Liver (tissue), 9 donors: Measurements from ENCODE around the gene LRCOL1. TPM values are rescaled to one million over a fixed set of nuclear protein-coding genes. Genes with fewer than 3 reads are reported as not detected.

Experiments
- DNase-seq: peaks from one replicate; pipeline ENCODE4 v3.0.0-alpha.2; 2017; ENCODE audit warnings: low spot score
- H3K27ac ChIP-seq, 2 donors: one replicate each; pipeline ENCODE4 v1.7.0; 2013; ENCODE audit warnings: inconsistent platforms in 2 of 2, low read length in 2 of 2, control low read depth in 1 of 2, low read depth in 1 of 2, mild to moderate bottlenecking in 1 of 2
- H3K27me3 ChIP-seq, 4 donors: one replicate each; pipeline versions ENCODE4 v1.6.1 to v1.7.0; 2013; ENCODE audit warnings: low read length in 3 of 4, inconsistent platforms in 1 of 4, mild to moderate bottlenecking in 1 of 4, moderate library complexity in 1 of 4; ENCODE audit not compliant: control insufficient read depth in 4 of 4, insufficient read depth in 4 of 4
- H3K36me3 ChIP-seq, 4 donors: one replicate each; pipeline versions ENCODE4 v1.6.1 to v1.7.0; 2013; ENCODE audit warnings: low read length in 3 of 4, mild to moderate bottlenecking in 3 of 4, low read depth in 1 of 4, moderate library complexity in 1 of 4; ENCODE audit not compliant: control insufficient read depth in 4 of 4, insufficient read depth in 3 of 4
- H3K4me1 ChIP-seq, 4 donors: one replicate each; pipeline versions ENCODE4 v1.6.1 to v1.7.0; 2013; ENCODE audit warnings: low read length in 3 of 4, mild to moderate bottlenecking in 3 of 4, moderate library complexity in 1 of 4; ENCODE audit not compliant: control insufficient read depth in 4 of 4, insufficient read depth in 4 of 4
- H3K4me3 ChIP-seq, 3 donors: one replicate each; pipeline versions ENCODE4 v1.6.1 to v1.7.0; 2013; ENCODE audit warnings: low read length in 3 of 3, control low read depth in 1 of 3, low read depth in 1 of 3, mild to moderate bottlenecking in 1 of 3
- H3K9ac ChIP-seq, 2 donors: one replicate each; pipeline ENCODE4 v1.7.0; 2013; ENCODE audit warnings: low read length in 2 of 2, mild to moderate bottlenecking in 2 of 2, moderate library complexity in 2 of 2, control low read depth in 1 of 2, low read depth in 1 of 2
- H3K9me3 ChIP-seq, 4 donors: one replicate each; pipeline versions ENCODE4 v1.6.1 to v1.7.0; 2013; ENCODE audit warnings: low read length in 3 of 4; ENCODE audit not compliant: control insufficient read depth in 4 of 4
- ATF3 ChIP-seq: IDR thresholded peaks from 2 replicates; pipeline ENCODE4 v1.6.1; 2016; ENCODE audit warnings: antibody characterized with exemption
- CTCF ChIP-seq: fragments of 150-350 bp; IDR thresholded peaks from 2 replicates; pipeline ENCODE4 v1.5.1; 2017; ENCODE audit warnings: improper control_type of control experiment, low read depth, low read length; ENCODE audit not compliant: missing input control
- EGR1 ChIP-seq, 2 donors: IDR thresholded peaks; 2 replicates each; pipeline ENCODE4 v1.6.1; 2016 to 2018; ENCODE audit warnings: antibody characterized with exemption in 2 of 2, low read depth in 2 of 2
- FOXA1 ChIP-seq: IDR thresholded peaks from 2 replicates; pipeline ENCODE4 v1.6.1; 2016; ENCODE audit warnings: antibody characterized with exemption
- FOXA2 ChIP-seq: IDR thresholded peaks from 2 replicates; pipeline ENCODE4 v1.6.1; 2016; ENCODE audit warnings: antibody characterized with exemption
- HNF4A ChIP-seq, 2 donors: conservative IDR thresholded peaks; 2 replicates each; pipeline ENCODE4 v1.6.1; 2016; ENCODE audit warnings: antibody characterized with exemption in 2 of 2, mild to moderate bottlenecking in 2 of 2
- HNF4G ChIP-seq: IDR thresholded peaks from 2 replicates; pipeline ENCODE4 v1.6.1; 2016; ENCODE audit warnings: antibody characterized with exemption
- JUND ChIP-seq, 2 donors: IDR thresholded peaks; 2 replicates each; pipeline ENCODE4 v1.6.1; 2016; ENCODE audit warnings: antibody characterized with exemption in 2 of 2
- MAX ChIP-seq: IDR thresholded peaks from 2 replicates; pipeline ENCODE4 v1.6.1; 2016; ENCODE audit warnings: antibody characterized with exemption
- NR2F2 ChIP-seq: IDR thresholded peaks from 2 replicates; pipeline ENCODE4 v1.6.1; 2016; ENCODE audit warnings: antibody characterized with exemption
- REST ChIP-seq: IDR thresholded peaks from 2 replicates; pipeline ENCODE4 v1.6.1; 2016; ENCODE audit warnings: antibody characterized with exemption, mild to moderate bottlenecking
- RXRA ChIP-seq, 2 donors: IDR thresholded peaks; 2 replicates each; pipeline ENCODE4 v1.6.1; 2017 to 2018; ENCODE audit warnings: antibody characterized with exemption in 2 of 2, mild to moderate bottlenecking in 1 of 2
- SP1 ChIP-seq: IDR thresholded peaks from 2 replicates; pipeline ENCODE4 v1.6.1; 2018; ENCODE audit warnings: antibody characterized with exemption, mild to moderate bottlenecking
- YY1 ChIP-seq: IDR thresholded peaks from 2 replicates; pipeline ENCODE4 v1.6.1; 2016; ENCODE audit warnings: antibody characterized with exemption, mild to moderate bottlenecking
- ZBTB33 ChIP-seq: IDR thresholded peaks from 2 replicates; pipeline ENCODE4 v1.6.1; 2016; ENCODE audit warnings: antibody characterized with exemption
- WGBS: extraction: QIAGEN DNeasy Blood & Tissue Kit; methylation state at CpG from one replicate; pipeline ENCODE4 v1.1.7; 2013; 5-methylcytosine and 5-hydroxymethylcytosine counted together
- polyA plus RNA-seq, 2 donors: library from polyadenylated mRNA; stranded (reverse) in 1 of 2; unstranded in 1 of 2; fragments of 200-250 nt in 1 of 2; fragments of >200 nt in 1 of 2; fragmentation: Nextera tagmentation in 1 of 2; extraction: Ambion mirVana in 1 of 2; gene quantifications; one replicate each; pipeline versions ENCODE4 v1.2.1 to v1.2.3, GENCODE V29; 2013 to 2015
- total RNA-seq, 2 donors: library from RNA; depleted of rRNA; stranded (reverse); fragments of >200 nt; gene quantifications; one replicate each; pipeline ENCODE4 v1.2.3, GENCODE V29; 2014
- donor health status: healthy.
- donor health status: healthy.
- donor health status: healthy.
- donor health status: healthy.
- donor health status: healthy.

LRCOL1 gene
- total and polyA plus RNA-seq, 4 donors: 2.6 to 40.7 (median 5.9) TPM; not detected in 1

GRCh38 chr12:132560364-132560613, 50.1 kb downstream of the LRCOL1 start:
- Histone ChIP-seq H3K27me3 (no peaks in the 10 kb centered on the region), H3K4me1 (peaks cover 10 to 18% (median 14%) of the 10 kb centered on the region in 4 donors), H3K9me3 (no peaks in the 10 kb centered on the region), H3K27ac (no peak overlapping the region), H3K36me3 (no peaks in the 10 kb centered on the region), H3K9ac (no peak overlapping the region), H3K4me3 (peak overlapping the region in 2 of 3 donors; percentile 69 to 70)
- WGBS: 1% methylated on average over 36 of the region's 36 CpGs
- TF ChIP-seq HNF4G: no peak
- no peak for TF ChIP-seq FOXA1
- TF ChIP-seq YY1: no peak
- TF ChIP-seq RXRA (IDR thresholded peaks at IDR 0.05): no peak
- no peak for TF ChIP-seq FOXA2
- no peak for TF ChIP-seq JUND (IDR thresholded peaks at IDR 0.05)
- TF ChIP-seq ATF3: no peak
- no peak for TF ChIP-seq ZBTB33
- no peak for TF ChIP-seq SP1
- no peak for TF ChIP-seq CTCF
- no peak for TF ChIP-seq REST
- no peak for TF ChIP-seq NR2F2
- TF ChIP-seq EGR1 (IDR thresholded peaks at IDR 0.05; ENCODE audit: low read depth in 2 of 2): no peak
- DNase-seq: no peak

- H3K4me3 ChIP-seq: peak overlapping the region in 2 of 3 donors; percentile 69 to 70
- H3K36me3 ChIP-seq: no peaks in the 10 kb centered on the region
- H3K27ac ChIP-seq: no peak overlapping the region
- H3K9ac ChIP-seq: no peak overlapping the region
- no peaks in the 10 kb centered on the region for H3K27me3 ChIP-seq
- peak; percentile 52 for DNase-seq
- TF ChIP-seq HNF4A (conservative IDR thresholded peaks at IDR 0.05) (no peak), HNF4G (no peak), YY1 (no peak), MAX (no peak), ATF3 (no peak), REST (no peak), SP1 (no peak)
- no peaks in the 10 kb centered on the region for H3K9me3 ChIP-seq
- WGBS: 2% methylated on average over 98 of the region's 98 CpGs
- H3K4me1 ChIP-seq: peaks cover 10 to 18% (median 14%) of the 10 kb centered on the region in 4 donors
These were observed 50.6 kb downstream of the LRCOL1 start for GRCh38 chr12:132559652-132560363.
